HG02840 (cell line): ENCODE data around the gene GRIA2.

Experiments
- ATAC-seq: cut with Tn5 transposase; IDR thresholded peaks from one replicate; pipeline ENCODE4 v1.9.1; 2021; ENCODE audit warnings: mild to moderate bottlenecking, moderate library complexity, moderate number of reproducible peaks; ENCODE audit not compliant: unreplicated experiment, low FRiP score

Gene GRIA2

GRCh38 chr4:157358851-157359250 is 138.3 kb downstream of the GRIA2 start:
- ATAC-seq = no peak

GRCh38 chr4:157363360-157363759 is 142.8 kb downstream of the GRIA2 start:
- ATAC-seq = no peak

- no peak for ATAC-seq
Measured at GRCh38 chr4:157372154-157372553, 151.6 kb downstream of the GRIA2 start.

GRCh38 chr4:157372567-157372966 is 152.0 kb downstream of the GRIA2 start:
- no peak for ATAC-seq

- ATAC-seq = no peak
Measured at GRCh38 chr4:157389741-157390140, 169.2 kb downstream of the GRIA2 start.

- no peak for ATAC-seq
Measured at GRCh38 chr4:157405070-157405469, 184.5 kb downstream of the GRIA2 start.
